HCT116 (cell line): Measurements from ENCODE around the gene H6PD. TPM values are rescaled to one million over a fixed set of nuclear protein-coding genes. Genes with fewer than 3 reads are reported as not detected.

Experiments
- ATAC-seq: fragments of 200-7000 bp; cut with Tn5 transposase; 2 replicates; pipeline ENCODE4 v1.9.1; 2020; ENCODE audit warnings: mild to moderate bottlenecking, moderate library complexity
- BruUV-seq: library from RNA; stranded (reverse); fragments of 400-500 nt; replicated peaks from 2 replicates; lab custom pipeline; 2021; lab: Mats Ljungman, UMichigan
- CTCF ChIA-PET: fragments of 300-600 bp; sonication (Branson Sonifier 250); formaldehyde crosslinking; loops from one replicate; lab custom pipeline; 2021; ENCODE audit warnings: antibody characterized with exemption; lab: Charles Lee
- POLR2A ChIA-PET: fragments of 300-600, 350-600 bp; sonication (Branson Sonifier 250); formaldehyde crosslinking; loops from one replicate; lab custom pipeline; 2021; ENCODE audit warnings: antibody characterized with exemption; lab: Charles Lee
- RAD21 ChIA-PET, 2 experiments: fragments of 300-600 bp; sonication (Branson Sonifier 250); formaldehyde crosslinking; loops; one replicate each; lab custom pipeline; 2023; ENCODE audit warnings: low total read pairs in 2 of 2; ENCODE audit not compliant: uncharacterized antibody in 2 of 2, unreplicated experiment in 2 of 2, low non-redundant PET in 1 of 2; lab: Charles Lee
- DNase-seq: peaks from one replicate; pipeline ENCODE4 v3.0.0-alpha.2; 2010; ENCODE audit warnings: low read depth, low spot score
- H2AFZ ChIP-seq: fragments of 200-600 bp; shearing (Covaris generic), sonication (generic); 2 replicates; pipeline ENCODE4 v1.6.1; 2017; ENCODE audit warnings: low read depth, mixed run types, mixed read lengths, antibody characterized with exemption, low read length; ENCODE audit not compliant: poor library complexity, severe bottlenecking
- H3K27ac ChIP-seq: 2 replicates; pipeline ENCODE4 v1.5.1; 2012; ENCODE audit warnings: low read depth, low read length
- H3K27me3 ChIP-seq: fragments of 200-600 bp; sonication (generic); 2 replicates; pipeline ENCODE4 v1.6.1; 2016; ENCODE audit warnings: mixed run types, low read length, mixed read lengths; ENCODE audit not compliant: insufficient read depth
- H3K36me3 ChIP-seq, 2 experiments: fragments of 200-500 bp in 1 of 2; fragments of 200-600 bp in 1 of 2; sonication (Bioruptor generic) in 1 of 2; sonication (generic) in 1 of 2; 2 replicates each; pipeline versions ENCODE4 v1.5.1 to v1.6.1; 2014 to 2016; ENCODE audit warnings: low read length in 2 of 2, inconsistent platforms in 1 of 2, mixed read lengths in 1 of 2, mixed run types in 1 of 2; ENCODE audit not compliant: insufficient read depth in 2 of 2, control insufficient read depth in 1 of 2
- H3K4me1 ChIP-seq, 2 experiments: fragments of 200-600 bp in 1 of 2; sonication (generic) in 1 of 2; 2 replicates each; pipeline versions ENCODE4 v1.5.1 to v1.6.1; 2012 to 2017; ENCODE audit warnings: low read length in 2 of 2, inconsistent platforms in 1 of 2, mild to moderate bottlenecking in 1 of 2, mixed read lengths in 1 of 2, mixed run types in 1 of 2, moderate library complexity in 1 of 2; ENCODE audit not compliant: insufficient read depth in 2 of 2, control insufficient read depth in 1 of 2
- H3K4me2 ChIP-seq: fragments of 200-600 bp; sonication (generic); 2 replicates; pipeline ENCODE4 v1.6.1; 2017; ENCODE audit warnings: mixed run types, low read length, mixed read lengths
- H3K4me3 ChIP-seq, 2 experiments: fragments of 200-600 bp in 1 of 2; sonication (generic) in 1 of 2; replicated peaks in 1 of 2; 2 replicates each; pipeline ENCODE4 v1.5.1; 2011 to 2016; ENCODE audit warnings: low read length in 2 of 2, control low read depth in 1 of 2, low read depth in 1 of 2, mild to moderate bottlenecking in 1 of 2, mixed read lengths in 1 of 2, mixed run types in 1 of 2
- H3K79me2 ChIP-seq: fragments of 200-600 bp; sonication (generic); 2 replicates; pipeline ENCODE4 v1.6.1; 2017; ENCODE audit warnings: mild to moderate bottlenecking, mixed run types, low read length, moderate library complexity, mixed read lengths; ENCODE audit not compliant: insufficient read depth
- H3K9ac ChIP-seq: fragments of 200-600 bp; sonication (generic); 2 replicates; pipeline ENCODE4 v1.6.1; 2016; ENCODE audit warnings: low read length, mixed read lengths
- H3K9me2 ChIP-seq: fragments of 200-600 bp; sonication (generic), shearing (Covaris generic); 2 replicates; pipeline ENCODE4 v1.6.1; 2017; ENCODE audit warnings: mixed run types, mild to moderate bottlenecking, moderate library complexity; ENCODE audit not compliant: insufficient read depth
- H3K9me3 ChIP-seq, 2 experiments: fragments of 200-500 bp in 1 of 2; fragments of 200-600 bp in 1 of 2; sonication (Bioruptor generic) in 1 of 2; sonication (generic) in 1 of 2; 2 replicates each; pipeline ENCODE4 v1.6.1; 2014 to 2017; ENCODE audit warnings: low read length in 2 of 2, mixed read lengths in 2 of 2, inconsistent platforms in 1 of 2, low read depth in 1 of 2, mild to moderate bottlenecking in 1 of 2, mixed run types in 1 of 2, moderate library complexity in 1 of 2; ENCODE audit not compliant: control insufficient read depth in 1 of 2, insufficient read depth in 1 of 2
- H4K20me1 ChIP-seq: fragments of 200-600 bp; sonication (generic), shearing (Covaris generic); 2 replicates; pipeline ENCODE4 v1.6.1; 2017; ENCODE audit warnings: mixed run types, mild to moderate bottlenecking, moderate library complexity; ENCODE audit not compliant: insufficient read depth
- CEBPB ChIP-seq: IDR thresholded peaks from 2 replicates; pipeline ENCODE4 v1.6.1; 2012; ENCODE audit warnings: low read depth
- CTCF ChIP-seq, 3 experiments: fragments of 200-600 bp in 1 of 3; sonication (generic) in 1 of 3; IDR thresholded peaks in 2 of 3; conservative IDR thresholded peaks in 1 of 3; 2 replicates each; pipeline ENCODE4 v1.5.1; 2012 to 2017; ENCODE audit warnings: low read depth in 2 of 3, low read length in 2 of 3, antibody characterized with exemption in 1 of 3, borderline replicate concordance in 1 of 3, control low read depth in 1 of 3, mild to moderate bottlenecking in 1 of 3, mixed read lengths in 1 of 3, mixed run types in 1 of 3, moderate library complexity in 1 of 3; ENCODE audit not compliant: insufficient read depth in 1 of 3
- EZH2phosphoT487 ChIP-seq: fragments of 200-600 bp; IDR thresholded peaks from 2 replicates; pipeline ENCODE4 v1.6.1; 2018; ENCODE audit warnings: antibody characterized with exemption, borderline replicate concordance
- MAX ChIP-seq: IDR thresholded peaks from 2 replicates; pipeline ENCODE4 v1.6.1; 2012
- POLR2A ChIP-seq: IDR thresholded peaks from 2 replicates; pipeline ENCODE4 v1.7.0; 2011; ENCODE audit warnings: borderline replicate concordance; ENCODE audit not compliant: insufficient read depth, insufficient read length; ENCODE audit errors: extremely low read depth
- POLR2AphosphoS5 ChIP-seq: IDR thresholded peaks from 2 replicates; pipeline ENCODE4 v1.6.1; 2011; ENCODE audit warnings: mild to moderate bottlenecking, low read depth, low read length, moderate library complexity
- SRF ChIP-seq: IDR thresholded peaks from 2 replicates; pipeline ENCODE4 v1.6.1; 2012; ENCODE audit warnings: low read depth
- TCF7L2 ChIP-seq: IDR thresholded peaks from 2 replicates; pipeline ENCODE4 v1.7.0; 2011; ENCODE audit warnings: borderline replicate concordance, inconsistent platforms; ENCODE audit not compliant: insufficient read depth, insufficient read length; ENCODE audit errors: extremely low read depth
- ZBTB33 ChIP-seq: IDR thresholded peaks from 2 replicates; pipeline ENCODE4 v1.6.1; 2011; ENCODE audit warnings: mild to moderate bottlenecking, low read length, moderate library complexity; ENCODE audit not compliant: insufficient replicate concordance; ENCODE audit errors: extremely low read depth
- ZFX ChIP-seq: fragments of 450-650 bp; IDR thresholded peaks from 2 replicates; pipeline ENCODE4 v1.6.1; 2017
- intact Hi-C: fragments of 100-400 bp; cut with micrococcal nuclease; formaldehyde crosslinking; loops from 2 replicates; pipeline ENCODE4 v1.10.0; 2022
- total RNA-seq: library from RNA; stranded (reverse); gene quantifications from one replicate; pipeline ENCODE4 v1.2.1, GENCODE V29; 2021; ENCODE audit not compliant: unreplicated experiment

The H6PD gene
- total RNA-seq, 1 experiment from 2014 or later, result 16.2 TPM

- RAD21 ChIA-PET, result interaction anchor here in 1 of 2 experiments (0.9 kb wide), 1 partner anchor 10 kb away, joined by 5 read pairs; no protein-coding TSS in a partner anchor
- H3K9me3 ChIP-seq, result no peaks in the 10 kb centered on the region
Observed at GRCh38 chr1:9317591-9318417, 83.2 kb downstream of the H6PD start.

GRCh38 chr1:9319208-9319788 is 84.7 kb downstream of the H6PD start:
- intact Hi-C loops, result no loop called here
- BruUV-seq, result no TSS peak
- Histone ChIP-seq H3K4me2 (no peak overlapping the region), H3K79me2 (peaks cover 45% of the 10 kb centered on the region; the same call in 1 of the 2 replicates), H3K9ac (no peak overlapping the region), H3K9me2 (no peaks in the 10 kb centered on the region), H3K27ac (no peak overlapping the region), H3K4me3 (no peak overlapping the region), H3K27me3 (no peaks in the 10 kb centered on the region), H4K20me1 (no peaks in the 10 kb centered on the region), H3K36me3 (no peaks in the 10 kb centered on the region), H3K9me3 (no peaks in the 10 kb centered on the region), H3K4me1 (peaks cover 14 to 34% of the 10 kb centered on the region in 2 experiments), H2AFZ (no peak overlapping the region)
- ChIA-PET RAD21 (no interaction called here), POLR2A (no interaction called here), CTCF (no interaction called here)
- ATAC-seq, result no peak
- no peak for DNase-seq
- TF ChIP-seq POLR2A (no peak), TCF7L2 (no peak), ZFX (no peak), ZBTB33 (no peak), CEBPB (no peak), CTCF (IDR thresholded peaks at IDR 0.05 in 2 of 3, conservative IDR thresholded peaks at IDR 0.05 in 1 of 3; ENCODE audit: borderline replicate concordance in 1 of 3, insufficient read depth in 1 of 3, low read depth in 2 of 3, low read length in 2 of 3) (no peak), MAX (no peak), SRF (no peak), EZH2phosphoT487 (no peak), POLR2AphosphoS5 (no peak)

More at GRCh38 chr1:9317591-9318417, 83.2 kb downstream of the H6PD start:
- peaks cover 14 to 34% of the 10 kb centered on the region in 2 experiments for H3K4me1 ChIP-seq
- peaks cover 47% of the 10 kb centered on the region; the same call in 1 of the 2 replicates for H3K79me2 ChIP-seq
- TF ChIP-seq POLR2A, result no peak
- TF ChIP-seq, all 23 proteins: peak for 0
- H3K27ac ChIP-seq, result peak overlapping the region; percentile 44
- H3K4me3 ChIP-seq, result peak overlapping the region; percentile 25 to 31
- H2AFZ ChIP-seq, result no peak overlapping the region
- intact Hi-C loops, result no loop called here
- H4K20me1 ChIP-seq, result no peaks in the 10 kb centered on the region
- H3K27me3 ChIP-seq, result no peaks in the 10 kb centered on the region
- H3K9me2 ChIP-seq, result no peaks in the 10 kb centered on the region
- ATAC-seq (peak; percentile 65), DNase-seq (no peak)
- no TSS peak for BruUV-seq
- POLR2A ChIA-PET, result interaction anchor here (0.7 kb wide), 1 partner anchor 27 kb away, joined by 5 read pairs; no protein-coding TSS in a partner anchor
- H3K9ac ChIP-seq, result peak overlapping the region; percentile 28; the same call in 1 of the 2 replicates
- peak overlapping the region; percentile 56 for H3K4me2 ChIP-seq
- CTCF ChIA-PET, result no interaction called here
- no peaks in the 10 kb centered on the region for H3K36me3 ChIP-seq
